GM12891 (cell line): ENCODE data around the gene GNPDA2. TPM values are rescaled to one million over a fixed set of nuclear protein-coding genes. Genes with fewer than 3 reads are reported as not detected.
A peak's percentile ranks its signal among the peaks of the same experiment; 100 is the strongest.

Experiments
- DNase-seq: peaks from one replicate; pipeline ENCODE4 v3.0.0; 2011; ENCODE audit warnings: low spot score; ENCODE audit not compliant: insufficient read length
- FAIRE-seq: peaks from 2 replicates; lab custom pipeline; 2011; peaks lifted over from hg19 to GRCh38; lab: Jason Lieb, UNC
- PAX5 ChIP-seq: IDR thresholded peaks from 2 replicates; pipeline ENCODE4 v1.6.1; 2011; ENCODE audit warnings: low read length, moderate library complexity, mild to moderate bottlenecking; ENCODE audit not compliant: insufficient read depth, severe bottlenecking
- POLR2A ChIP-seq: IDR thresholded peaks from 2 replicates; pipeline ENCODE4 v1.6.1; 2011; ENCODE audit warnings: low read depth, low read length, control low read depth
- POLR2AphosphoS5 ChIP-seq: IDR thresholded peaks from 2 replicates; pipeline ENCODE4 v1.6.1; 2011; ENCODE audit warnings: low read depth, low read length, control low read depth
- POU2F2 ChIP-seq: IDR thresholded peaks from 2 replicates; pipeline ENCODE4 v1.6.1; 2011; ENCODE audit warnings: low read depth, mild to moderate bottlenecking, control low read depth, low read length, moderate library complexity
- SPI1 ChIP-seq: IDR thresholded peaks from 2 replicates; pipeline ENCODE4 v1.6.1; 2011; ENCODE audit warnings: low read depth, low read length, control low read depth
- TAF1 ChIP-seq: IDR thresholded peaks from 2 replicates; pipeline ENCODE4 v1.6.1; 2011; ENCODE audit warnings: low read depth, low read length, control low read depth
- polyA plus RNA-seq: library from polyadenylated mRNA; unstranded; fragments of >200 nt; gene quantifications from one replicate; pipeline ENCODE4 v1.2.1, GENCODE V29; 2012; ENCODE audit warnings: low read depth, missing spikeins, inconsistent platforms; ENCODE audit not compliant: missing spikeins

The GNPDA2 gene
- polyA plus RNA-seq: 19.6 TPM

- FAIRE-seq (peak; percentile 98), DNase-seq (peak; percentile 62)
- TF ChIP-seq POLR2AphosphoS5: peak; percentile 81
- peak; percentile 88 for TF ChIP-seq PAX5
- 0 out of 2 replicates have a peak, but pooled peaks have one; percentile 38 for TF ChIP-seq SPI1
- TF ChIP-seq POU2F2: peak; percentile 50; the same call in 1 of the 2 replicates
- peak; percentile 88 for TF ChIP-seq POLR2A
- TF ChIP-seq TAF1: peak; percentile 81
Observed at GRCh38 chr4:44726038-44726871, at the start of gene GNPDA2. TSS of gene GNPDA2 (minus strand) at chr4:44726556. CDS start at chr4:44722207, 4,349 bp downstream.

GRCh38 chr4:44772340-44772739, 46.0 kb upstream of the GNPDA2 start:
- no peak for FAIRE-seq
- no peak for TF ChIP-seq POLR2AphosphoS5

GRCh38 chr4:44771789-44772188, 45.4 kb upstream of the GNPDA2 start:
- DNase-seq: no peak
- no peak for TF ChIP-seq TAF1
- no peak for TF ChIP-seq SPI1
- no peak for TF ChIP-seq POLR2A
- TF ChIP-seq POLR2AphosphoS5: no peak
- TF ChIP-seq POU2F2: no peak
- no peak for TF ChIP-seq PAX5
- no peak for FAIRE-seq

More at GRCh38 chr4:44772340-44772739, 46.0 kb upstream of the GNPDA2 start:
- no peak for DNase-seq

GRCh38 chr4:44766453-44766852, 40.1 kb upstream of the GNPDA2 start:
- FAIRE-seq (no peak), DNase-seq (no peak)
- TF ChIP-seq PAX5: no peak

GRCh38 chr4:44765116-44765515, 38.8 kb upstream of the GNPDA2 start:
- DNase-seq (no peak), FAIRE-seq (no peak)
- TF ChIP-seq TAF1 (no peak), PAX5 (no peak), POLR2A (no peak), POLR2AphosphoS5 (no peak), POU2F2 (no peak), SPI1 (no peak)

GRCh38 chr4:44761306-44761705, 35.0 kb upstream of the GNPDA2 start:
- TF ChIP-seq TAF1: no peak
- TF ChIP-seq POLR2AphosphoS5: no peak
- no peak for TF ChIP-seq POLR2A
- TF ChIP-seq PAX5: no peak
- no peak for TF ChIP-seq SPI1
- no peak for TF ChIP-seq POU2F2
- DNase-seq (no peak), FAIRE-seq (no peak)

GRCh38 chr4:44760142-44760898, 34.0 kb upstream of the GNPDA2 start:
- DNase-seq (no peak), FAIRE-seq (no peak)

GRCh38 chr4:44756559-44756958, 30.2 kb upstream of the GNPDA2 start:
- TF ChIP-seq POLR2A (no peak), TAF1 (no peak), PAX5 (no peak), SPI1 (no peak), POLR2AphosphoS5 (no peak), POU2F2 (no peak)
- FAIRE-seq (no peak), DNase-seq (no peak)

More at GRCh38 chr4:44760142-44760898, 34.0 kb upstream of the GNPDA2 start:
- TF ChIP-seq PAX5 (no peak), POU2F2 (no peak), POLR2A (no peak), TAF1 (no peak), SPI1 (no peak), POLR2AphosphoS5 (no peak)

GRCh38 chr4:44740201-44740600, 13.8 kb upstream of the GNPDA2 start:
- TF ChIP-seq POLR2A (no peak), POLR2AphosphoS5 (no peak), PAX5 (no peak), POU2F2 (no peak), TAF1 (no peak), SPI1 (no peak)
- FAIRE-seq (no peak), DNase-seq (no peak)

GRCh38 chr4:44738615-44739014, 12.3 kb upstream of the GNPDA2 start:
- no peak for FAIRE-seq
- DNase-seq: no peak
- TF ChIP-seq POLR2AphosphoS5 (no peak), POU2F2 (no peak), TAF1 (no peak), SPI1 (no peak), POLR2A (no peak), PAX5 (no peak)
